T-helper 2 cell treated with Interferon-gamma antibody and Interleukin-4, amounts not matched to agents 5 μg/mL and 100 μg/mL, for 36 hours (primary cell): ENCODE measurements around the gene URB2.
A peak's percentile ranks its signal among the peaks of the same experiment; 100 is the strongest.

Experiments
- DNase-seq: peaks from one replicate; pipeline ENCODE4 v3.0.0; 2021; ENCODE audit warnings: low spot score
- H3K27ac Mint-ChIP-seq: one replicate; pipeline ENCODE4 v1.8.0; 2021; ENCODE audit warnings: mild to moderate bottlenecking, mixed read lengths
- H3K27me3 Mint-ChIP-seq: one replicate; pipeline ENCODE4 v1.8.0; 2021; ENCODE audit warnings: low read depth, mixed read lengths
- H3K36me3 Mint-ChIP-seq: one replicate; pipeline ENCODE4 v1.8.0; 2021; ENCODE audit warnings: low read depth, mixed read lengths
- H3K4me1 Mint-ChIP-seq: one replicate; pipeline ENCODE4 v1.8.0; 2021; ENCODE audit warnings: low read depth, mixed read lengths
- H3K4me3 Mint-ChIP-seq: one replicate; pipeline ENCODE4 v1.8.0; 2022; ENCODE audit warnings: mild to moderate bottlenecking, moderate library complexity, mixed read lengths
- H3K9me3 Mint-ChIP-seq: one replicate; pipeline ENCODE4 v1.8.0; 2021; ENCODE audit warnings: mixed read lengths

URB2 gene

GRCh38 chr1:229643996-229644745 lies 18.1 kb downstream of the URB2 start:
- H3K27ac Mint-ChIP-seq, result no peak overlapping the region
- no peaks in the 10 kb centered on the region for H3K9me3 Mint-ChIP-seq
- DNase-seq, result no peak
- H3K27me3 Mint-ChIP-seq, result no peaks in the 10 kb centered on the region
- peaks cover 36% of the 10 kb centered on the region for H3K36me3 Mint-ChIP-seq
- H3K4me1 Mint-ChIP-seq, result no peaks in the 10 kb centered on the region
- no peak overlapping the region for H3K4me3 Mint-ChIP-seq

- H3K36me3 Mint-ChIP-seq, result peaks cover 37% of the 10 kb centered on the region
- no peaks in the 10 kb centered on the region for H3K9me3 Mint-ChIP-seq
- H3K4me3 Mint-ChIP-seq, result no peak overlapping the region
- H3K27me3 Mint-ChIP-seq, result no peaks in the 10 kb centered on the region
- DNase-seq, result no peak
- H3K27ac Mint-ChIP-seq, result peak overlapping the region; percentile 28
- no peaks in the 10 kb centered on the region for H3K4me1 Mint-ChIP-seq
Observed at GRCh38 chr1:229645324-229645993, 19.4 kb downstream of the URB2 start.

- Mint-ChIP-seq H3K27me3 (no peaks in the 10 kb centered on the region), H3K27ac (no peak overlapping the region), H3K36me3 (peaks cover 45% of the 10 kb centered on the region), H3K4me1 (no peaks in the 10 kb centered on the region), H3K9me3 (no peaks in the 10 kb centered on the region), H3K4me3 (no peak overlapping the region)
- no peak for DNase-seq
Observed at GRCh38 chr1:229648406-229648805, 22.4 kb downstream of the URB2 start.

GRCh38 chr1:229650045-229650444 lies 24.0 kb downstream of the URB2 start:
- DNase-seq, result no peak
- no peaks in the 10 kb centered on the region for H3K4me1 Mint-ChIP-seq
- peaks cover 53% of the 10 kb centered on the region for H3K36me3 Mint-ChIP-seq
- no peaks in the 10 kb centered on the region for H3K9me3 Mint-ChIP-seq
- H3K4me3 Mint-ChIP-seq, result no peak overlapping the region
- H3K27me3 Mint-ChIP-seq, result no peaks in the 10 kb centered on the region
- no peak overlapping the region for H3K27ac Mint-ChIP-seq

GRCh38 chr1:229651546-229651945 lies 25.5 kb downstream of the URB2 start:
- no peak overlapping the region for H3K4me3 Mint-ChIP-seq
- no peaks in the 10 kb centered on the region for H3K4me1 Mint-ChIP-seq
- peaks cover 45% of the 10 kb centered on the region for H3K36me3 Mint-ChIP-seq
- H3K27ac Mint-ChIP-seq, result no peak overlapping the region
- DNase-seq, result no peak
- no peaks in the 10 kb centered on the region for H3K9me3 Mint-ChIP-seq
- H3K27me3 Mint-ChIP-seq, result no peaks in the 10 kb centered on the region

- Mint-ChIP-seq H3K4me1 (peaks cover 5% of the 10 kb centered on the region), H3K9me3 (no peaks in the 10 kb centered on the region), H3K27me3 (no peaks in the 10 kb centered on the region), H3K36me3 (peaks cover 44% of the 10 kb centered on the region), H3K27ac (no peak overlapping the region), H3K4me3 (no peak overlapping the region)
- DNase-seq, result no peak
Observed at GRCh38 chr1:229653420-229653819, 27.4 kb downstream of the URB2 start.

GRCh38 chr1:229655781-229656180 lies 29.7 kb downstream of the URB2 start:
- no peak overlapping the region for H3K4me3 Mint-ChIP-seq
- no peak for DNase-seq
- no peak overlapping the region for H3K27ac Mint-ChIP-seq
- peaks cover 6% of the 10 kb centered on the region for H3K4me1 Mint-ChIP-seq
- no peaks in the 10 kb centered on the region for H3K9me3 Mint-ChIP-seq
- no peaks in the 10 kb centered on the region for H3K27me3 Mint-ChIP-seq
- H3K36me3 Mint-ChIP-seq, result peaks cover 48% of the 10 kb centered on the region

GRCh38 chr1:229657993-229658755 lies 32.1 kb downstream of the URB2 start:
- H3K4me1 Mint-ChIP-seq, result peaks cover 9% of the 10 kb centered on the region
- peaks cover 46% of the 10 kb centered on the region for H3K36me3 Mint-ChIP-seq
- no peak overlapping the region for H3K4me3 Mint-ChIP-seq
- no peak for DNase-seq
- H3K27ac Mint-ChIP-seq, result no peak overlapping the region
- H3K9me3 Mint-ChIP-seq, result no peaks in the 10 kb centered on the region
- H3K27me3 Mint-ChIP-seq, result no peaks in the 10 kb centered on the region

GRCh38 chr1:229661022-229661877 lies 35.2 kb downstream of the URB2 start:
- H3K27me3 Mint-ChIP-seq, result no peaks in the 10 kb centered on the region
- H3K4me1 Mint-ChIP-seq, result peaks cover 9% of the 10 kb centered on the region
- H3K9me3 Mint-ChIP-seq, result no peaks in the 10 kb centered on the region
- peaks cover 29% of the 10 kb centered on the region for H3K36me3 Mint-ChIP-seq
- no peak overlapping the region for H3K27ac Mint-ChIP-seq
- H3K4me3 Mint-ChIP-seq, result no peak overlapping the region
- DNase-seq, result peak; percentile 45

- H3K27me3 Mint-ChIP-seq, result no peaks in the 10 kb centered on the region
- H3K27ac Mint-ChIP-seq, result no peak overlapping the region
- DNase-seq, result no peak
Observed at GRCh38 chr1:229661897-229662296, 35.9 kb downstream of the URB2 start.

GRCh38 chr1:229664133-229664689 lies 38.2 kb downstream of the URB2 start:
- Mint-ChIP-seq H3K27ac (no peak overlapping the region), H3K4me1 (peaks cover 3% of the 10 kb centered on the region), H3K27me3 (no peaks in the 10 kb centered on the region), H3K4me3 (no peak overlapping the region), H3K9me3 (no peaks in the 10 kb centered on the region), H3K36me3 (peaks cover 15% of the 10 kb centered on the region)
- peak; percentile 81 for DNase-seq

More at GRCh38 chr1:229661897-229662296, 35.9 kb downstream of the URB2 start:
- Mint-ChIP-seq H3K9me3 (no peaks in the 10 kb centered on the region), H3K4me3 (no peak overlapping the region), H3K4me1 (peaks cover 9% of the 10 kb centered on the region), H3K36me3 (peaks cover 28% of the 10 kb centered on the region)

GRCh38 chr1:229665912-229666558 lies 40.0 kb downstream of the URB2 start:
- peaks cover 3% of the 10 kb centered on the region for H3K4me1 Mint-ChIP-seq
- H3K9me3 Mint-ChIP-seq, result no peaks in the 10 kb centered on the region
- H3K36me3 Mint-ChIP-seq, result peaks cover 7% of the 10 kb centered on the region
- no peak overlapping the region for H3K4me3 Mint-ChIP-seq
- DNase-seq, result no peak
- H3K27me3 Mint-ChIP-seq, result no peaks in the 10 kb centered on the region
- H3K27ac Mint-ChIP-seq, result no peak overlapping the region

GRCh38 chr1:229666585-229666984 lies 40.5 kb downstream of the URB2 start:
- peaks cover 6% of the 10 kb centered on the region for H3K4me1 Mint-ChIP-seq
- DNase-seq, result no peak

More at GRCh38 chr1:229666585-229666984, 40.5 kb downstream of the URB2 start:
- Mint-ChIP-seq H3K36me3 (peaks cover 2% of the 10 kb centered on the region), H3K27me3 (peaks cover 4% of the 10 kb centered on the region), H3K27ac (no peak overlapping the region), H3K4me3 (no peak overlapping the region), H3K9me3 (no peaks in the 10 kb centered on the region)
